Left renal pelvis (tissue), 4 donors: ENCODE results near the gene SLC36A4. TPM values are rescaled to one million over a fixed set of nuclear protein-coding genes. Genes with fewer than 3 reads are reported as not detected.
A peak's percentile ranks its signal among the peaks of the same experiment; 100 is the strongest.
"Not testable (repeated sequence)": the region's sequence is repeated elsewhere in the genome, so short reads cannot be mapped to it uniquely, and the experiment has no call there.

Experiments
- DNase-seq, 4 donors: peaks; one replicate each; pipeline ENCODE4 v3.0.0-alpha.2; 2013; ENCODE audit warnings: low read depth in 4 of 4, low spot score in 3 of 4
- polyA plus RNA-seq, 4 donors: library from polyadenylated mRNA; unstranded; fragments of 120-200 nt; gene quantifications; one replicate each; pipeline ENCODE4 v1.2.1, GENCODE V29; 2013; ENCODE audit not compliant: insufficient read length in 4 of 4

Gene SLC36A4
- 10 to 100 TPM; 12.8 to 21.7 (median 21.0) TPM for polyA plus RNA-seq

DNA sequence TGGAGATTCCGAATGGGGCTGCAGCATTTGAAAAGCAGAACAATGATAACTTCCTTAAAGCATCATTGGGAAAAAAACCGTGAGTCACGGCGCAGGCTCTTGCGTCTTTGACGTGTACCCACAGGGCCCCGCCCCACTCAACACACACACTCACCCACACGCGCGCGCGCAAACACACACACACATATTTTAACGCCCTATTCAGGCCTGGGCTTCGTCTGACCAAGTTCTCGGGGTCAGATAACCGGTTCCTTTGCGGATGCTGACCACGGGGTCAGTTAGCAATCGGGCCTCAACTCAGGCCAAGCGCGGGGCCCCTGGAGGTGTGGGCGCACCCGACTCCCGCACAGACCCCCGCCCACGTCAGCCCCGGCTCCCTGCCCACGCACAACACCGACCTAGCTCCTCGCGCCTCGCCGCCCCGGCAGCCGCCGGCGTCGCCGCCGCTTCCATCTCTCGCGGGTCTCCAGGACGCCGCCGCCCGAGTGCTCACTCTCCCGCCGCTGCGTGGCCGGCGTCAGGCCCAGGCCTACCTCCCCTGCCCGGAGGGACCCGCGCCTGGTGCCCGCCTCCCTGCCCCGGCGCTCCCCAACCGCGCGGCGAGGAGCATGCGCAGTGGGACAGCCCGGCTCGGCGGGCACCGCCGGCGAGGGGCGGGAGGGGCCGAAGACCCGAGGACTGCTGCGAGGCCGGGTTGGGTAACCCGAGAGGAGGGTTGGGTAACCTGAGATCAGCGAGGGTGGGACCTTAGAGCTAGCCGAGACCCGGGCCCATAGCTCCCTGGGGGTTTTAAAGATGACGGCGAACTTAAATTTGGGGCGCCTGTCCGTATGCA, at the start of gene SLC36A4:
TSS of gene SLC36A4 (minus strand) at position 612 of the 835 bp plus-strand sequence. CDS start at position 453, 159 bp downstream.
- peak; percentile 63 to 72 (median 66) for DNase-seq

DNA sequence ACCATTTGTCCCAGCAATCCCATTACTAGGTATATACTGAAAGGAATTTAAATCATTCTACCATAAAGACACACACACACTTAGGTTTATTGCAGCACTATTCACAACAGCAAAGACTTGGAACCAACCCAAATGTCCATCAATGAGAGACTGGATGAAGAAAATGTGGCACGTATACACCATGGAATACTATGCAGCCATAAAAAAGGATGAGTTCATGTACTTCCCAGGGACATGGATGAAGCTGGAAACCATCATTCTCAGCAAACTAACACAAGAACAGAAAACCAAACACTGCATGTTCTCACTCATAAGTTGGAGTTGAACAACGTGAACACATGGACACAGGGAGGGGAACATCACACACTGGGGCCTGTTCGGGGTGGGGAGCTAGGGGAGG, 49.0 kb upstream of the SLC36A4 start:
- DNase-seq = not testable (repeated sequence)

DNA sequence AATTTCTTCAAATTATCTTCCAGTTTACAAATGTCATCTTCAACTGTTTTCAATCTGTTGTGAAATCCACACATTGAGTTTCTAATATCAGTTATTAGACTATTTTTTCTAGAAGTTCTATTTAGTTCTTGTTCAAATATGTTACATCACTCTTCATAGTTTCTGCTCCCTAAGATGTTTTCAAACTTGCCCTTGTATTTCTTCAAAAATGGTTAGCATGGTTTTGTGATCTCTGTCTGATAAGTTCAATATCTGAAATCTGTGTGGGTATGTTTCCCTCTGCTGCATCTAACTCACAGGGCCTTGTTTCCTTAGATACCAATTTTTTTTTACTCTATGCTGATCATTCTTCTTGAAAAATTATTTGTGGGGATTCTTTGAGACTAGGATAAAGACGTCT, 46.2 kb upstream of the SLC36A4 start:
- DNase-seq = no peak

DNA sequence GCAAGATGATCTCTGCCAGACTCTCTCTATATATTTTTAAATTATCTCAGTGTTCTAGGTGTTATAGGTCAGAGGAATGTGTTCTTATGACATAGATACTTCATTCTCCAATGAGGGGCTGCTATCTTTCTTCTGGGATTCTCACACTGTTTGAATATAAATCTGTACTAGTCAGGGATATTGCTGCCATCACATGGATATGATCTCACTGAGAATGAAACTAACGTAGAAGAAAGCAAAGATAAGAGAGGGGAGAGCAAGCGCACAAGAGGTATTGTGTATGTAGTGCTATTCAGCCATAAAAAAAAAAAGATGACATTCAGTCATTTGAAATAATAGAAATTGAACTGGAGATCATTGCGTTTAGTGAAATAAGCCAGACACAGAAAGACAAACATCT, 42.2 kb upstream of the SLC36A4 start:
- no peak for DNase-seq

DNA sequence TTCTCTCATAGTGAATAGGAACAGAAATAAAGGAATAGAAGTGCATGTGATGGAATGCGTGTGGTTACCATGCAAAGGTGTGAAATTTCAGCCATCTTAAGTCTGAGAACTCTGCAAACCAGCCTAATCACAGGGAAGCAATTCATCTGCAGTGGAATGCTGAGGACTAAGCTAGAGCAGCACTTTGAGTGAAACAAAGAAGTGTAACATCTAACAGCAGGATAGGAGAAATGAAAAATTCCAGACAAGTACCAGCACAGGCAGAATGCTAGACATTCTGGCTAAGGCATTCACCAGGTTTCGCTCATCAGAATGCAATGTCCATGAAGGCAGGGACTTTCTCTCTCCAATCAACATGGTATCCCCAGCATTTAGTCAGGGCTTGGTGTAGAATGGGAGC, 41.2 kb upstream of the SLC36A4 start:
- DNase-seq = no peak

DNA sequence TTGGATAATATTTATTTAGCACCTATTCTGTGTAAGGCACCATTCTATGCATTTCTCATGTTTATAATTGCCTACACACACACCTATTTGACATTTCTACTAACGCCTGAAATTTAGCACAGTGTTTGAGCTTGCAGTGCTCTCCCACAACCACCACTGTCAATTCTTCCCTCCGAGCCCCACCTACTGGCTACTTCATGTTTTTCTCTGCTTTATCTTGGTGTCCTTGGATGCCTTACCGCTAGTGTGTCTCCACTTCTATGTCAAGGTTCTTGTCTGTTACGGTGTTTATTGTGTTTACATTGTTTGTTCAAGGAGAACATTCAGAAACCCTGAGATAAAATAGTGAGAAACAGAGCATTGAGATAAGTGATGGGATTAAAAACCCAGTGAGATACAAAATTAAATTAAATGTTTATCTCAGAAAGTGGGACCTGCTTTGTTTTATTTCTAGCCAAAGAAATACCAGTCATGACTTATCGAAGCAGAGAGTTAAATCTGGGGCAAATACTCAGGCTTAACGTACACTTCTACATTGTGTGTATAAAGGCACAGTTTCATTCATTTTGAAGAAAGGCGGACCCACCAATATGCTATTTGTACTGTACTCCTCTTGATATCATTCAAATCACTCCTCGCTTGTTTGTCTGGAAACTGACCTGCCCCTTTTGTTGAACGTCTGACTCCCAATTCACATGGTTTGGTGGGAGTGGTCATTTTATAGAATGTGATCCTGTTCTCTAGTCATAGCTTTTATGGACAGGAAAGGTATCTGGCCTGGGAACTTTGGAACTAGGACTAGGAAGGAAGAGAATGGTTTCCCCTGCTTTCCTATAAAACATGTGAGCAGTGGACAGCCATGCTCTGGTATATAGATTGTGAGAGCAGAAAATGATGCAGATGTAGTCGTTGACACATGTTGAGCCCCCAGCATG, 39.2 kb upstream of the SLC36A4 start:
- DNase-seq = no peak

DNA sequence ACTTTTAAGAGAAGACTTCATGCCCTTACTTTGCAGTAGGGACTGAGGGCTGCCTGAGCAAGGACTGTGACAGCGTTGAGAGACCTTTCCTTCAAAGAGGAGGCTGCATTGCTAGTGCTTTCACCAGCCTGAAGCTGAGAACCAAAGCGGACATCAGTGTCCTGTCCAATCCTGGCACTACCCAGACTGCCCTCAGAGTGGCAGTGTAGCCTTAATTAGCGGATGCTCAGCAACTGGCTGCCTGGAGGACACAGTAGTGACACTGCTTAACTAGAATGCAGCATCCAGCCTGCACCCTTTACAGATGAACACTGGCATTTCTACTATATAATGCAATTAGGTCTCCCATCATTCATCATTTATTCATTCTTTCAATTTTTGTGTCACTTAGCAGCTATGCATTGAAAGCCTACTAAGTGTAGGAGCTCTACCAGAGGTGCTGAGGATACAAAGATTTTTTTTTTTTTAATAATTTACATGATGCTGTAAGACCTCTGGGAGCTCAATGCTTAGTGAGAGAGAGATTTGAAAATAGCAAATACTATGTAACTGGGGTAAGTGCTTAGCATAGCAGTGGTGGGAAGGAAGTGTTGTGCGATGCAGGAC, 36.9 kb upstream of the SLC36A4 start:
- peak in 3 of 4 donors; percentile 50 to 71 (median 59) for DNase-seq

DNA sequence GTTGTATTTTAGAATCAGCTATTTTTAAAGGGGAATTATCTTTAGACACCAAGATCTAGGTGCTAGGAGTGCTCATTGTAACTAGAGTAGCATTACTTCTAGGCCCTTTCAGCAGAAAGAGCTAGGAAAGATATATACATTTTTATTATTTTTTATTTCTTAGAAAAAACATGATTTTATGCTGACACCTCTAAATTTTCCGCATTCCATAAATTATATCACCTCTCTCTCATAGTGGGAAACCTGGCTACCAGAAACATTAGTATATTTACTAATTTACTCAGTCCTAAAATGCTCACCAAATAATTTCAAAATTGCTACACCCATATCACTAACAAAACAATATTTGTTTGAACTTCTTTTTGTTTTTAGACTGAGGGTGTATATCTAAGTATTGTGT, 32.1 kb upstream of the SLC36A4 start:
- no peak for DNase-seq

DNA sequence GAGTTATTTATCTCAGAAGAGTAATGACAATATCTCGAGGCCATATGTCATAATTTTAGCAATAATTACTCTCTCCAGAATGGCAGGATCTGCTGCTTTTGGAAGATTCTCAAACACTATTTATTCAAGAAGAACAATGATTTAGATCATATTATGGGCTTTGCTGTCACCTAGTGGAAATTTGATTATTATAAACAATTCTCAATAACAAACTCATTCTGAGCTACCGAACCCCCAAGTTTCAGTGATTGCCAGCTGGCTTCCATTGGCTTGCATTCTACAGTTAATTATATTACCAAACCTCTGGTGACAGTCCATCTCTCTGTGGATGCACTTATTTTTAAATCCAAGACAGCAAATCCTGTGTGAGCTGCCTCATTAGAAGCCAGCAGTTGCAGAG, 27.9 kb upstream of the SLC36A4 start:
- no peak for DNase-seq

DNA sequence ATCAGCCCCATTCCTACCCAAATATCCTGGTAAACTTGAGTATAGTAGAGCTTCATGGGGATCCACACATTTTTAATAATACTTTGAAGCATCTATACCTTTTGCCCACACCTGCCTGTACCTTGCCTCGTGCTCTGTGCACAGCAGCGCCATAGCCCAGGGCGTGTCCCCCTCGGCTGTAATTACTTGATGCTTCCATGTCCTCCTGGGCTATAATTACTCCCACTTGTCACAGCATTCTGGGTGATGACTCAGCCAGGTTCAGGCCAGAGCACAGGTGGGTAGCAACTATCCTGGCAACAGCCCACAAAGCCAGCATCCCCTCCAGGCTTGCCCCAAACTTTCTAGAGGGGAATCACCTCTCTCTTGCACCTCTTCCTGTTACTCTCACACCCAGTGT, 23.7 kb upstream of the SLC36A4 start:
- no peak for DNase-seq

DNA sequence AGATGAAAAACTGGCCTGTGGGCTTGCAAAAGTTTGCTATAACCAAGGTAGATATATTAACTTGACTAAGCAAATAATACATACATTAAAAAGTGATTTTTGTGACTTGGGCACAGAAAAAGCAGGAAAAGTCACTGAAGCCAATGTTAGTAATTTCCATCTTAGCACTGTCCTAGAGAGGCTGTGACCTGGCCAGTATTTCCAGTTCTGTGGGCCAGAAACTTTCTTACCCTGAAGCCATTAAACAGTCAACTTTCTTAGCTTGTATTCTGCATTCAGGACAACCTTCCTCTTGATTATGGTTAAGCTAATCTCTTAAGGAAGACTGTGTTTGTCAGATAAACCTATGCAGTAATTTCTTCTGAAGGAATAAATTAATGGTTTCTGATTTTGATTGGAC, 22.3 kb upstream of the SLC36A4 start:
- no peak for DNase-seq

DNA sequence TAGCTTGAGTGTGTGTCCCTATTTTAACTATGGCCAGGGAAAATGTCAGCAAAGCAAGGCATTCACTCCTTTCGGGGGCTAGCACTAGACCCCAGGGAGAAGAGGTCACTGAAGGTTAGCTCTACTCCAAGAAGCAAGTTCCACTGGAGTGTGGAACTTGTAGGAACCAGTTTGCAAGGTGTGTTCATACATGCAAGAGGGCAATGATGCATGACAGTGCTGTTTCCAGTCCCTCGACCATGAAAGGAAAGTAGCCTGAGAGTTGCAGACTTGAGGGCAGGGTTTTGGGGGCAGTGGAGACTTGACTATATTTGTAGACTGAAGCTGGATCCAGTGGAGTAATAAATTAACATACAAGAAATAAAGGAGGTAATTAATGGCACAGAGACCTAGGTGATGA, 21.6 kb upstream of the SLC36A4 start:
- DNase-seq = no peak

DNA sequence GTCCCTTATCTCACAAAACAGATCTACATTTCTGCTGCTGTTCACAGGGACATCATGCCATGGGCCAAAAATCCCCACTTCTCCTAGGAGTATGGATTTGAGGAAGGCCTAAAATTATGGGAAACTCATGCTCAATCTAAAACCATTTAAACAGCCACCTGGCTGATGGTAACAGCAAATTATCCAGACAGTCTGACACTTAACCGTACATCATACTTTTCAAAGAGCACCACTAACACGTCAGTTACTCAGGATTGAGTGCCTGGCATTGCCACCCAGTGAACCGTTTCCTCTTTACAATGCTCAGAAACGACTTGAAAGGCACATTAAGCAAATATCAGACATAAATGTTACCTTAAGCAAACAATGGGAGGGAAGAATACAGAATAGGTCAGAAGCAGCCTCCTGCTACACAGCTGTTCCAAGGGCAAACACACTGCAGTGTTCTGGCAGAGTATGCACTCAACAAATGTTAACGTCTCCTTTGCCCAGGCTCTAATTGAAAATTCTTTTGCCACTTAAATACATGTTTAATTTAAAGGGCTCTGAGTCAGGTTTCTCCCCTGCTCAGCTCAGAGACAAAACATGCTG, 18.8 kb upstream of the SLC36A4 start:
- DNase-seq = no peak

DNA sequence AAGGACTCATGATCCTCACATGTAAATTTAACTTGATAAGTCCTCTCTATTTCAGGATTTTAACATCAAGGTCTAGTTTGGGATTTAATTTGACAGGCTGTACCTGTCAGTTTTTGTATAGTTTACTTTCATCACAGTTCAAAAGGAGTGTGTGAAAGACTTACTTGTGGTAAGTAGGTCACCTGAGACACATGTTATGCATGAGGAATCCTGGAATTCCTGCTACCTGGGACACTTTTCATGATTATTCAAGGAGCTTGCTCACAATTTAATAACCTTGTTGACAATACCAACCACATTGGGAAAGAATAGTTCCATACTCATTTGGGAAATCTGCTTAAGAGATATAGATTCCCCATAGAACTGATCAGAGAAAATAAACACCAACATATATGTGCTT, 15.8 kb upstream of the SLC36A4 start:
- DNase-seq = no peak

DNA sequence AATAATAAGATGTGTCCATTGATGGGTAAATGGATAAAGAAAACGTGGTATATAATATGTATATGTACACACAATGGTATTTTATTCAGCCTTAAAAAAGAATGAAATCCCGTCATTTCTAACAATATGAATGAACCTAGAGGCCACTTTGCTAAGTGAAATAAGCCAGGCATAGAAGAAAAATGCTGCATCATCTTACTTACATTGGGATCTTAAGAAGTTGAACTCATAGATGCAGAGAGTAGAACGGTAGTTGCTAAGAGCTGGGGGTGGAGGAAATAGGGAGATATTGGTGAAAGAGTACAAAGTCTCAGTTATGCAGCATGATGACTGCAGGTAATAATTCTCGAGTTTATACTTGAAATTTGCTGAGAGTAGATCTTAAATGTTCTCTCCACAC, 14.3 kb upstream of the SLC36A4 start:
- DNase-seq = no peak

DNA sequence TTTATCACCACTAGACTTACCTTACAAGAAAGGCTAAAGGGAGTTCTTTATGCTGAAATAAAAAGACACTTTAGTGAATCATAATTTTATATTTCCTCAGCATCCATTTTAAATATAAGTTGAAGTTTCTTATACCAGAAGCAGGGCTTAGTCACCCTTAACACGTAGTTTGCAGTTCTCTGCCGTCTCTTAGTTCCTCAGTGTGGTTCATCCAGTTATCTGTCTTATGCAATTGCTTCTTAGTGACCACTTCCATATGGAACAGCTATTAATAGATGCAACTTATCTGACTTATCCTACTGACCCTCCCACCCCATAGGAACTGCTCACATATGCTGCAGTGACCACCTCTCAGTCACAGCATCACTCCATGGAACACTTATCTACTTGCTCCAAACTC, 11.7 kb upstream of the SLC36A4 start:
- no peak for DNase-seq

DNA sequence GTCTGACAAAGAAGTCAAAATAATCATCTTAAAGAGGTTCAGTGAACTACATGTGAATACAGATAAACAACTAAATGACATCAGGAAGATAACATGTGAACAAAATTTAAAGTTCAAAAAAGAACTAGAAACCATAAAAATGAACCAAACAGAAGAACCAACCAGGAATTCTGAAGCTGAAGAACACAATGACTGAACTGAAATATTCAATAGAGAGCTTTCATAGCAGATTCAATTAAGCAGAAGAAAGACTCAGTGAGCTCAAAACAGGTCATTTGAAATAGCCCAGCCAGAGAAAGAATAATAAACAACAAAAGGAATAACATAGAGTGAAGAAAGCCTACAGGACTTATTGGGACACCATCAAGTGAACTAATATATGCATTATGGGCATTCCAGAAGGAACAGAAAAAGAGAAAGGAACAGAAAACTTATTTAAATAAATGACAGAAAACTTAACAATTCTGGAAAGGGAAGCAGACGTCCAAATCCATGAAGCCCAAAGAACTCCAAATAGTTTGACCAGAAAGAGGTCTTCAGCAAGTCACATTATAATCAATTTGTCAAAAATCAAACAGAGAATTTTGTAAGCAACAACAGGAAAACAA, 11.0 kb upstream of the SLC36A4 start:
- DNase-seq = no peak

DNA sequence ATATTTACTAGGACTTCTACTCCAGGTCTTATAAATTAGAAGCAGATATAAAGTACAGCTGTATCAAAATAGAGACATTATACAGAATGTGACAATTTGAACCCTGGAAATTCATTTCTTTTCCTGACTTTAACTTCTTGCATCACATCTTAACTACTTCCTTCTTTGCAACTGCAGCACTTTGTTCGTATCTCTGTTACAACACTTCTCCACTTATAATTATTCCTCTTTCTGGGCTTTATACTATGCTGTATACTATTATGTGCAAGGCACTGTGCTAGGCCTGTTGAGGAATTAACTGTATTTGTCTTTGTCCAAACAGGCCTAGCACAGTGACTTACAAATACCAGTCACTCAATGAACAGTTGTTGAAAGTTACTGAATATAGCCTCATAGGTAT, 1.8 kb upstream of the SLC36A4 start:
- no peak for DNase-seq

DNA sequence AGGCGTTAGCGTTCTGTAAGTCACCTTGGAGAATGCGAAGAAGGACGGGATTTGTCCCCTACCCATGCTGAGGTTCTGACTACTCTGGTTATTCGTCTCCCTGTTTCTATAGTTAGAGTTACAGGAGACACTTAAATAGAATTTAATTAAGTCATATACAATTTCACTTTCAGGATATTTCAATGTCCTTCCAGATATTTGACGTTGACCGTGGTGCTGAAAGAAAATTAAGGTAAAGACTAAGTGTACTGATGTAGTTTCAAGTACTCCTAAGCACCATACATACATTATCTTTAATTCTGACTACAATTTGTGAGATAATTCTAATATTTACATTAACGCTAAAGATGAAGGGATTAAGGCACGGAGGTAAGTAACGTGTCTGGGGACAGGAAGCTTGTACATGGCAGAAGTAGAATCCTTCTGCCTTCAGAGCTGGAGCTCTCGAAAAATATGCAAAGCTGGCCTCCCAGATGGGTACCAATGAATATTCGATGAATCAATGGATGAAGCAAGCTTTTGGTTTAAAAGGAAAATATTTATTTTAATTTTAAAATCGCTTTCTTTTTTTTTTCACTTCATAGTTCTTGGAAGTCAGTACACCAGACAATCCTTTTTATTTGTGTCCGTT, 539 bp upstream of the SLC36A4 start:
- peak in 2 of 4 donors; percentile 15 to 41 for DNase-seq

DNA sequence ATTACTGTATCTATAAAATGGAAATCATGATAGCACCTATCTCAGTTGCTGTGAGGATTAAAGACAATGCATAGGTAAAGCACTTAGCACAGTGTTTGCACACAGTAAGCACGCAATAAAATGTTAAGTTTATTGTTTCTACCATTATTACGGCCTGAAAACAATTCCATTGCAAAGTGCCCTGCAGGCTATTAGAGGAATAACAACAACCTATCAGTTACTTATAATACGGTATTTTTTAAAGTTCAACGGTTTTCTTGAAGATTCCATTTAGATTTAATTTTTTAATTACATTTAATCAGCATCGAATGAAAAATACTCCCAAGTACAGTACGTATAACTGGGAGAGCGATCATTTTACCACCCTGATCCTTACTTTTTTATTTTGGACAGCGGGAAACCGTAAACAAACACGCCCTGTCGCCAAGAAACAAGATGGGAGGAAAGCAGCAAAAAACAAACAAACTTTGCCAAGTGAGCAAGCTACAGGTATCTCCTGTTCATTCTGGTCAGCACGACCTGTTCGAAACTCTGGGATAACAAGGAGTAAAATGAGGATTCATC, 893 bp downstream of the SLC36A4 start:
- no peak for DNase-seq
